ENCODE results near the gene URB1. TPM values are rescaled to one million over a fixed set of nuclear protein-coding genes. Genes with fewer than 3 reads are reported as not detected.

The URB1 gene
- total and polyA plus RNA-seq, 9 of the 15 experiments (the other 6 are each of a cell fraction or from before 2014, with no cell fraction given), result 0.97 to 53.6 (median 21.5) TPM

DNA sequence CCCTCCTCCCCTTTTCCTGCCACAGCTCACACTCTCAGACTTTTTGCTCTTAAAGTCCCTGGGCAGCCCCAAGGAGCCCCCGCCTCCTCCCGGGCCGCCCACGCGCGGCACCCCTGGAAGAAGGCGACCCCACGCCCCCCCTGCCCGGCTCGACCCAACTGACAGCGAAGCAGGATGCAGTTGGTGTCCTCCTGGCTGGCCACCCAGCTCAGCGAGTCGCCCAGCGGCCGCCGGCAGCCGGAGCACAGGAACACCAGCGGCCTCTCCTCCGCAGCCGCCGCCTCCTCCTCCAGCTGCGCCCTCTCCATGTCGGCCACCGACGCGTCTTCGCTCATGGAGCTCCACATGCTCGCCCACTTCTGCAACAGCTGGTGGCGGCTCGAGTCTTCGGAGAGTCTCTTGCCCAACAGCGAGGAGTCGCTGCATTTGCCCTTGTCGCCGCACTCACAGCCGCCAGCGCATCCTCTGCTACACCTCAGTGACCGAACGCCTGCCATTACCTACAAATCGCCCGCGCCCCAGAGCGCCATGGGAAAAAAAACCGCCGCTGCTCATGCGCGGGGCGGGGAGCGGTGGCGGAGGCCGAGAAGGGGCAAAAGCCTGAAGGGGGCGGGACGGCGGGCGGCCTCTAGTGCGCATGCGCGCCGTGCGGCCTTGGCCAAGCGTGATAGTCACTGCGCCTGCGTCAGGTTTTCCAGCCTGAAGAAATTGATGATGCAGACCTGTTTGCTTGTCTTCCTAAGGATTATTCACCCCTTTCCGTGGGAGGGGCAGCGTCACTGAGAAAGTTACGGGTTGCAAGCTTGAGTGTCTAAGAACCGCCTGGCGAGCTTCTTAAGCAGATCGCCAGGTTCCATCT is 114.1 kb downstream of the URB1 start, which contains the start of gene MIS18A (continued):
- TF ChIP-seq ZNF140 (CRISPR knock-in tag; IDR thresholded peaks at IDR 0.05), result no peak
- TF ChIP-seq, protein P1, sequence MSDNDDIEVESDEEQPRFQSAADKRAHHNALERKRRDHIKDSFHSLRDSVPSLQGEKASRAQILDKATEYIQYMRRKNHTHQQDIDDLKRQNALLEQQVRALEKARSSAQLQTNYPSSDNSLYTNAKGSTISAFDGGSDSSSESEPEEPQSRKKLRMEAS (CRISPR knock-in tag; IDR thresholded peaks at IDR 0.05), result peak; percentile 88
- TF ChIP-seq MTA3 (IDR thresholded peaks at IDR 0.05; ENCODE audit: borderline replicate concordance), result peak; percentile 97
- TF ChIP-seq ELF1 (tag; IDR thresholded peaks at IDR 0.05), result no peak
- TF ChIP-seq MTF1 (CRISPR knock-in tag; IDR thresholded peaks at IDR 0.05; ENCODE audit: borderline replicate concordance), result no peak
- peak; percentile 59; the same call in 1 of the 2 replicates for TF ChIP-seq MBD2 (IDR thresholded peaks at IDR 0.05; ENCODE audit: borderline replicate concordance, low read depth)
- TF ChIP-seq SNRNP70 (optimal IDR thresholded peaks at IDR 0.05; ENCODE audit: low read depth, low read length), result no peak
- TF ChIP-seq RFX1 (IDR thresholded peaks at IDR 0.05), result no peak
- no peak for TF ChIP-seq POLR3G (IDR thresholded peaks at IDR 0.05; ENCODE audit: extremely low read depth, insufficient read length, insufficient replicate concordance)
- TF ChIP-seq, protein P2, sequence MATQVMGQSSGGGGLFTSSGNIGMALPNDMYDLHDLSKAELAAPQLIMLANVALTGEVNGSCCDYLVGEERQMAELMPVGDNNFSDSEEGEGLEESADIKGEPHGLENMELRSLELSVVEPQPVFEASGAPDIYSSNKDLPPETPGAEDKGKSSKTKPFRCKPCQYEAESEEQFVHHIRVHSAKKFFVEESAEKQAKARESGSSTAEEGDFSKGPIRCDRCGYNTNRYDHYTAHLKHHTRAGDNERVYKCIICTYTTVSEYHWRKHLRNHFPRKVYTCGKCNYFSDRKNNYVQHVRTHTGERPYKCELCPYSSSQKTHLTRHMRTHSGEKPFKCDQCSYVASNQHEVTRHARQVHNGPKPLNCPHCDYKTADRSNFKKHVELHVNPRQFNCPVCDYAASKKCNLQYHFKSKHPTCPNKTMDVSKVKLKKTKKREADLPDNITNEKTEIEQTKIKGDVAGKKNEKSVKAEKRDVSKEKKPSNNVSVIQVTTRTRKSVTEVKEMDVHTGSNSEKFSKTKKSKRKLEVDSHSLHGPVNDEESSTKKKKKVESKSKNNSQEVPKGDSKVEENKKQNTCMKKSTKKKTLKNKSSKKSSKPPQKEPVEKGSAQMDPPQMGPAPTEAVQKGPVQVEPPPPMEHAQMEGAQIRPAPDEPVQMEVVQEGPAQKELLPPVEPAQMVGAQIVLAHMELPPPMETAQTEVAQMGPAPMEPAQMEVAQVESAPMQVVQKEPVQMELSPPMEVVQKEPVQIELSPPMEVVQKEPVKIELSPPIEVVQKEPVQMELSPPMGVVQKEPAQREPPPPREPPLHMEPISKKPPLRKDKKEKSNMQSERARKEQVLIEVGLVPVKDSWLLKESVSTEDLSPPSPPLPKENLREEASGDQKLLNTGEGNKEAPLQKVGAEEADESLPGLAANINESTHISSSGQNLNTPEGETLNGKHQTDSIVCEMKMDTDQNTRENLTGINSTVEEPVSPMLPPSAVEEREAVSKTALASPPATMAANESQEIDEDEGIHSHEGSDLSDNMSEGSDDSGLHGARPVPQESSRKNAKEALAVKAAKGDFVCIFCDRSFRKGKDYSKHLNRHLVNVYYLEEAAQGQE (IDR thresholded peaks at IDR 0.05; ENCODE audit: borderline replicate concordance), result no peak
- TF ChIP-seq, protein P2 (CRISPR knock-in tag; IDR thresholded peaks at IDR 0.05; ENCODE audit: low read depth), result peak; percentile 66; the same call in 1 of the 2 replicates
- TF ChIP-seq CBFA2T2 (conservative IDR thresholded peaks at IDR 0.05), result no peak
- no peak for TF ChIP-seq KAT8 (IDR thresholded peaks at IDR 0.05; ENCODE audit: low read depth)
- no peak for TF ChIP-seq RBM14 (IDR thresholded peaks at IDR 0.05; ENCODE audit: borderline replicate concordance, insufficient read depth, low read depth, low read length)
- no peak for TF ChIP-seq ZNF133 (CRISPR knock-in tag; IDR thresholded peaks at IDR 0.05)
- TF ChIP-seq, protein P3, sequence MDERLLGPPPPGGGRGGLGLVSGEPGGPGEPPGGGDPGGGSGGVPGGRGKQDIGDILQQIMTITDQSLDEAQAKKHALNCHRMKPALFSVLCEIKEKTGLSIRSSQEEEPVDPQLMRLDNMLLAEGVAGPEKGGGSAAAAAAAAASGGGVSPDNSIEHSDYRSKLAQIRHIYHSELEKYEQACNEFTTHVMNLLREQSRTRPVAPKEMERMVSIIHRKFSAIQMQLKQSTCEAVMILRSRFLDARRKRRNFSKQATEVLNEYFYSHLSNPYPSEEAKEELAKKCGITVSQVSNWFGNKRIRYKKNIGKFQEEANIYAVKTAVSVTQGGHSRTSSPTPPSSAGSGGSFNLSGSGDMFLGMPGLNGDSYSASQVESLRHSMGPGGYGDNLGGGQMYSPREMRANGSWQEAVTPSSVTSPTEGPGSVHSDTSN (CRISPR knock-in tag; IDR thresholded peaks at IDR 0.05; ENCODE audit: low read depth), result no peak
- TF ChIP-seq, protein P3 (tag; conservative IDR thresholded peaks at IDR 0.05; ENCODE audit: low read depth), result no peak
- 0 out of 2 replicates have a peak, but pooled peaks have one; percentile 54 for TF ChIP-seq ZNF12 (CRISPR knock-in tag; IDR thresholded peaks at IDR 0.05)
